Astrocyte of the spinal cord (primary cell): ENCODE data around the gene TRIM65.
"Not testable (repeated sequence)": the region's sequence is repeated elsewhere in the genome, so short reads cannot be mapped to it uniquely, and the experiment has no call there.

Source experiments
- DNase-seq: peaks from one replicate; pipeline ENCODE4 v3.0.0; 2011; ENCODE audit warnings: low read depth, low spot score
- H3K4me3 ChIP-seq: 2 replicates; pipeline ENCODE4 v1.5.1; 2011; ENCODE audit warnings: low read depth, mild to moderate bottlenecking, low read length, moderate library complexity
- in situ Hi-C: cut with HindIII; loops from 2 replicates; pipeline ENCODE4 v1.10.0; 2017; ENCODE audit warnings: low sequenced_read_pairs
- TF ChIP-seq, protein P1 (sequence below): IDR thresholded peaks from 2 replicates; pipeline ENCODE4 v1.5.1; 2012; ENCODE audit warnings: low read depth, mild to moderate bottlenecking, low read length, inconsistent platforms

The TRIM65 gene

DNA sequence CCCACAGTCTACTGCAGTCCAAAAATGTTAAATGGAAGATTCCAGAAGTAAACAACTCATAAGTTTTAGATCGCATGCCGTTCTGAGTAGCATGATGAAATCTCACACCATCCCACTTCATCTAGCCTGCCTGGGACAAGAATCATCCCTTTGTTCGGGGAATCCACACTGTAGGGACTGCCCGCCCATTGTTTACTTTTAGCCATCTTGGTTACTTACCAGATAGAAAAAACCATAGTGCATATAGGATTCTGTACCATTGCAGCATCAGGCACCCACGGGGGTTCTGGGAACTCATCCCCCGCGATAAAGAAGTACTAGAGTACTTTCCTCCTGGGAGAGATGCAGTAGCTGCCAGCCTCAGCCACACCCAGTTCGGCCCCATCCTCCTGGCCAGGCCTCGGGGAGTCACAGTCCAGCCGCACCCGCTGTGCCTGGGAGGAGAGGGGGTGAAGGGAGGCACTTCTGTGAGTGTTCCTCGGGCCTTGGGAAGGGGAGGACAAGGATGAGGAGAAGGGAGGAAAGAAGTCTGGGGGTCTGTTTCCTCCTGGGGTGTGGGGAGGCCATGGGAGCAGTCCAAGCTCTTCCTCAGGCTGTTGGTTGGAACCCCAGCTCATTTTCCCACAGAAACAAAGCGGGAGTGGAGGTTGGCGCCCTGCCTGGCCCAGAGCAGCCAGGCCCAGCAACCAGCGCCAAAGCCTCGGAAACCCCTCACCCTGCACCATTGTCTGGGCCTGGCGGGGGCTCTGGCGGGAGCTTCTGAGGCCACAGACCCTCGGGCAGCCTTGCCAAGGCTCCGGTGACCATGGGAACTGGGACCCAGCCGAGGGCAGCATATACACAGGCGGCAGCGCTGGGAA, 27.2 kb downstream of the TRIM65 start:
- no peak overlapping the region for H3K4me3 ChIP-seq
- in situ Hi-C loops, result no loop called here
- TF ChIP-seq, protein P1, sequence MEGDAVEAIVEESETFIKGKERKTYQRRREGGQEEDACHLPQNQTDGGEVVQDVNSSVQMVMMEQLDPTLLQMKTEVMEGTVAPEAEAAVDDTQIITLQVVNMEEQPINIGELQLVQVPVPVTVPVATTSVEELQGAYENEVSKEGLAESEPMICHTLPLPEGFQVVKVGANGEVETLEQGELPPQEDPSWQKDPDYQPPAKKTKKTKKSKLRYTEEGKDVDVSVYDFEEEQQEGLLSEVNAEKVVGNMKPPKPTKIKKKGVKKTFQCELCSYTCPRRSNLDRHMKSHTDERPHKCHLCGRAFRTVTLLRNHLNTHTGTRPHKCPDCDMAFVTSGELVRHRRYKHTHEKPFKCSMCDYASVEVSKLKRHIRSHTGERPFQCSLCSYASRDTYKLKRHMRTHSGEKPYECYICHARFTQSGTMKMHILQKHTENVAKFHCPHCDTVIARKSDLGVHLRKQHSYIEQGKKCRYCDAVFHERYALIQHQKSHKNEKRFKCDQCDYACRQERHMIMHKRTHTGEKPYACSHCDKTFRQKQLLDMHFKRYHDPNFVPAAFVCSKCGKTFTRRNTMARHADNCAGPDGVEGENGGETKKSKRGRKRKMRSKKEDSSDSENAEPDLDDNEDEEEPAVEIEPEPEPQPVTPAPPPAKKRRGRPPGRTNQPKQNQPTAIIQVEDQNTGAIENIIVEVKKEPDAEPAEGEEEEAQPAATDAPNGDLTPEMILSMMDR, result no peak
- peak; percentile 30 for DNase-seq

DNA sequence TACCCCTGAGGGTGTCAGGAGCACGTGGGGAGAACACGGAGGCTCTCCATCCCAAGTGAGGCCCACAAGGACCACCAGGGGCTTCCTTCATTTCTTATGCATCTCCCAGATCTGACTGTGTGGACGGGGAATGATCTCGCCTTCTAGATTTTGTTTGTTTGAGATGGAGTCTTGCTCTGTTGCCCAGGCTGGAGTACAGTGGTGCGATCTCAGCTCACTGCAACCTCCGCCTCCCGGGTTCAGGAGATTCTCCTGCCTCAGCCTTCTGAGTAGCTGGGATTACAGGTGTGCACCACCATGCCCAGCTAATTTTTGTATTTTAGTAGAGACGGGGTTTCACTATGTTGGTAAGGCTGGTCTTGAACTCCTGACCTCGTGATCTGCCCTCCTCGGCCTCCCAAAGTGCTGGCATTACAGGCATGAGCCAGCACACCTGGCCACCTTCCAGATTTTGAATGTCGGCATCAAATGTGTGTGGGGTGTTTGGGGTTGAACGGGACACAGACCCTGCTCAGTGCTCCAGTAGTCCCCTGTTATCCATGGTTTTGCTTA, 27.9 kb downstream of the TRIM65 start:
- in situ Hi-C loops, DNase-seq, H3K4me3 ChIP-seq: not testable (repeated sequence)

DNA sequence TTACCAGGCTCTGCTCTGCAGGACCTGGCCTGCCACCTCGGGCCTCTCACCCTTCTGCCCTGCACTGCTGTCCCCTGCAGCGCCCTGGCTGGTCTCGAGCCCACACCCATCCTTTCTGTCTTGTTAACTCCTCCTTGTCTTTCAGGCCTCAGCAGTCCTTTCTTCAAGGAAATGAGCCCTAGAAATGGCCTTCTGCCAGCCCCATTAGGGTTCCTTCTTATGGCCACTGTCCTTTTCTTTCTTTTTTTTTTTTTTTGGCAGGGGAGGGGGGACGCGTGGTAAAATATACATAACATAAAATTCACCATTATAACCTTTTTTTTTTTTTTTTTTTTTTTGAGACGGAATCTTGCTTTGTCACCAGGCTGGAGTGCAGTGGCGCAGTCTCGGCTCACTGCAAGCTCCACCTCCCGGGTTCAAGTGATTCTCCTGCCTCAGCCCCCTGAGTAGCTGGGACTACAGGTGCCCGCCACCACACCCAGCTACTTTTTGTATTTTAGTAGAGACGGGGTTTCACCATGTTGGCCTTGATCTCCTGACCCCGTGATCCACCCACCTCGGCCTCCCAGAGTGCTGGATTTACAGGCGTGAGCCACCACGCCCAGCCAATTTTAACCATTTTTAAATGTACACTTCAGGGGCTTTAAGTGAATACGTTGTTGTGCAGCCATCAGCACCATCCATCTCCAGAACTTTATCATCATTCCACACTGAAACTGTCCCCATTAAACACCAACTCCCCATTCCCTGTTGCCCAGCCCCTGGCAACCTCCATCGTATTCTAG, 31.2 kb downstream of the TRIM65 start:
- DNase-seq, H3K4me3 ChIP-seq, in situ Hi-C loops: not testable (repeated sequence)

DNA sequence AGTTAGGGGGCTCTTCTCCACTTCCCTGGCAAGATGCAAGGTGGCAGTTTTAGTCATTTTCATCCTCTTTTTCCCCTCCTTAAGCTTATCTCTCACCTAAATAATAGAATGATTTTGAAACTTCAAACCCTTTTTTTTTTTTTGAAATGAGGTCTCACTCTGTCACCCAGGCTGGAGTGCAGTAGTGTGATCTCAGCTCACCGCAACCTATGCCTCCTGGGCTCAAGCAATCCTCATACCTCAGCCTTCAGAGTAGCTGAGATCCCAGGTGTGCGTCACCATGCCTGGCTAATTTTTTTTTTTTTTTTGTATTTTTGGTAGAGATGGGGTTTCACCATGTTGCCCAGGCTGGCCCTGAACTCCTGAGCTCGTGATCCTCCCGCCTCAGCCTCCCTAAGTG, 31.9 kb downstream of the TRIM65 start:
- in situ Hi-C loops, DNase-seq, H3K4me3 ChIP-seq: not testable (repeated sequence)

DNA sequence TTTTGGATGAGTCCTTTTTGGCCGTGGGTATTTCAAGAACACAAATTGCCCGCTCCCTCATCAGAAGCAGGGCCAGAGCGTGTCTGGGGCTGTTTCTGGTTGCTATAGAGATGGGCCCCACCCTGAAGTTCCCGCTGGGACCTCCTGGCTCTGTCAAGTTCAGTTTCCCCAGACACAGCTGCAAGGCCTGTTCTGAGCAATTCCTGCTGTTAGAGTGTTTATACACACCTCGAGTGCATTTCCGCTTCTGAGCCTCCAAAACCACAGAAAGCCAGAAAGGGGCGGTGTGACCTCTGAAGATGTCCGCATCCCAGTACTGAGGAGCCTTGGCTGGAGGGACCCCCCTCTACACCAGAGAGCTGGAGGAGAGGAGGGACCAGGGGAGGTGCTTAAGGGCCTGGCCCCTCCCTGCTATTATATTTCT, 32.3 kb downstream of the TRIM65 start:
- H3K4me3 ChIP-seq, result no peak overlapping the region
- TF ChIP-seq, protein P1, result no peak
- DNase-seq, result peak; percentile 91
- in situ Hi-C loops, result no loop called here

DNA sequence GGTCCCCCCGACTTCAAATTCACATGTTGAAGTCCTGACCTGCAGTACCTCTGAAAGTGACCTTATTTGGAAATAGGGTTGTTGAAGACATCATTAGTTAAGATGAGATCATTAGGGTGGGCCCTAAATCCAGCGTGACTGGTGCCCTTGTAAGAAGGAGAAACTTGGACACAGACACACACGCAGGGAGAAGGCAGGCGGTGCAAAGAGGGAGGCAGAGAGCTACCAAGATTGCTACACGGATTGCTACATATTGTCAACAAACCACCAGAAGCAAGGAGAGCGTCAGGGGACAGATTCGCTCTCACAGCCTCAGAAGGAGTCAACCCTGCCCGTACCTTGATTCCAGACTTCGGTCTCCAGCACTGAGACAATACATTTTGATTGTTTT, 34.8 kb downstream of the TRIM65 start:
- in situ Hi-C loops, result no loop called here
- no peak overlapping the region for H3K4me3 ChIP-seq
- TF ChIP-seq, protein P1, result no peak
- DNase-seq, result no peak

DNA sequence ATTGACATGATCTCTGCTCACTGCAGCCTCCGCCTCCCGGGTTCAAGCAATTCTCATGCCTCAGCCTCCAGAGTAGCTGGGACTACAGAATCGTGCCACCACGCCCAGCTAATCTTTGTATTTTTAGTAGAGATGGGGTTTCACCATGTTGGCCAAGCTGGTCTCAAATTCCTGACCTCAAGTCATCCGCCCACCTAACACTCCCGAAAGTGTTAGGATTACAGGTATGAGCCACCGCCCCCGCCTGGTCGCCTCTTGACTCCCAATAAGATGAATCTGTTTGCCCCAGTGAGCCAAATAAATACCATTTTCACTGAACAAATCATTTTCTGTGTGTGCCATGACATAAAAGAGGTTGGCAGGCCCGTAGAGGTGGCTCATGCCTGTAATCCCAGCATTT, 37.4 kb downstream of the TRIM65 start:
- H3K4me3 ChIP-seq, in situ Hi-C loops, DNase-seq: not testable (repeated sequence)

DNA sequence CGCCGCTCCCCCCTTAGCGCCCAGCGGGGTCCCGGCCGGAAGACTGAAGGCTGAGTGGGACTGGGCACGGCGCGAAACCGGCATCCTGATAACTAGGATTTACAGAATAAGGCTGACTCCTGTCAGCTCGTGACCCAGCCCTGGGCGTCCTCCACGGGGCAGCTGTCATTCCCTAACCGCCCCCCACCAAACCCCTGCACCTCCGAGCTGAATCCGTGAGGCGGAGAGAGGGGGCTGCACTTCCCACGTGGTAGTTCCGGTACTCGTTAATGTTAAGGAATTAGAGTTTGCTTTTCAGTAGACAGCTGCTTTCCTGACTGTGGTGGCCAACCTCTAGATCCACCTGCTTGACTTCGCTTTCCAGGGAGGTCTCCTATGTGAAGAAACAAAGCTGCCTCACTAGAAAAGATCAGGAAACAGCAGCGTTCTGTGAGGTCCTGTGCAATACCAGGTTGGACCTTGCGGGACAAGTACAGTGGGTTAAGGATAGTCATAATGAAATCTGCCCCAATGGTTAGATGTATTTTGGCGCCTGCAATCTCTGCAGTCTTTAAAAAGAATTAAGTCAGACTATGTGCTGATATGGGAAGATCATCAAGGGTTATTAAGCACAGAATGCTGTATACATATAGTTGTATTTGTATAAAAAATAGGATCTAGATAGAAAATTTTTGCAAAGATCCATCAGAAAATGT, 40.5 kb downstream of the TRIM65 start:
- peak overlapping the region; percentile 82 for H3K4me3 ChIP-seq
- no peak for DNase-seq
- TF ChIP-seq, protein P1, result no peak
- in situ Hi-C loops, result no loop called here
